Suprapubic skin (tissue), 4 donors: ENCODE results near the gene NDUFAF4.

ENCODE experiments used
- CTCF ChIP-seq, 2 donors: fragments of 200-600 bp in 1 of 2; fragments of 450-650 bp in 1 of 2; sonication (generic) in 1 of 2; IDR thresholded peaks; one replicate each; pipeline ENCODE4 v1.5.1; 2016 to 2019; ENCODE audit warnings: antibody characterized with exemption in 2 of 2, mild to moderate bottlenecking in 1 of 2, moderate library complexity in 1 of 2
- EP300 ChIP-seq: sonication (generic); formaldehyde crosslinking; IDR thresholded peaks from one replicate; pipeline ENCODE4 v1.6.1; 2017; ENCODE audit warnings: antibody characterized with exemption
- POLR2A ChIP-seq, 2 donors: fragments of 450-650 bp; IDR thresholded peaks; one replicate each; pipeline ENCODE4 v1.6.1; 2017; ENCODE audit warnings: antibody characterized with exemption in 2 of 2, mild to moderate bottlenecking in 2 of 2, moderate library complexity in 2 of 2
- POLR2AphosphoS5 ChIP-seq, 3 donors: sonication (generic); formaldehyde crosslinking; IDR thresholded peaks; one replicate each; pipeline ENCODE4 v1.6.1; 2017; ENCODE audit warnings: antibody characterized with exemption in 3 of 3

GRCh38 chr6:96876886-96877545 is 20.7 kb downstream of the NDUFAF4 start:
- TF ChIP-seq EP300 (no peak), CTCF (IDR thresholded peaks at IDR 0.05) (no peak), POLR2A (IDR thresholded peaks at IDR 0.05) (no peak), POLR2AphosphoS5 (IDR thresholded peaks at IDR 0.05) (no peak)
